Measurements from ENCODE around the gene ASIC5. TPM values are rescaled to one million over a fixed set of nuclear protein-coding genes. Genes with fewer than 3 reads are reported as not detected.

ASIC5 gene
- total and polyA plus RNA-seq, 9 donors: not detected

GRCh38 chr4:155837203-155837796 is 28.8 kb downstream of the ASIC5 start:
- no peaks in the 10 kb centered on the region for H3K36me3 ChIP-seq
- H3K27me3 ChIP-seq: no peaks in the 10 kb centered on the region
- H3K4me3 ChIP-seq: no peak overlapping the region
- 74 to 76% (median 74%) methylated on average over 1 of the region's 1 CpG for WGBS, 3 donors
- no peak overlapping the region for H3K27ac ChIP-seq
- H3K4me1 ChIP-seq (ENCODE audit: insufficient read depth): no peaks in the 10 kb centered on the region
- H3K9me3 ChIP-seq: no peaks in the 10 kb centered on the region
- no peak for DNase-seq
- intact Hi-C loops (cut with DNase I): no loop called here
- TF ChIP-seq POLR2A (IDR thresholded peaks at IDR 0.05) (no peak), CTCF (IDR thresholded peaks at IDR 0.05) (no peak), EP300 (IDR thresholded peaks at IDR 0.05) (no peak)

- no peaks in the 10 kb centered on the region for H3K36me3 ChIP-seq
- H3K27me3 ChIP-seq: no peaks in the 10 kb centered on the region
- H3K9me3 ChIP-seq: no peaks in the 10 kb centered on the region
- no peak overlapping the region for H3K4me3 ChIP-seq
- TF ChIP-seq EP300 (IDR thresholded peaks at IDR 0.05) (no peak), CTCF (IDR thresholded peaks at IDR 0.05) (no peak), POLR2A (IDR thresholded peaks at IDR 0.05) (no peak)
- intact Hi-C loops (cut with DNase I): no loop called here
- no peaks in the 10 kb centered on the region for H3K4me1 ChIP-seq (ENCODE audit: insufficient read depth)
- no peak overlapping the region for H3K27ac ChIP-seq
- DNase-seq: no peak
Observed at GRCh38 chr4:155832664-155833063, 33.4 kb downstream of the ASIC5 start.

- 75 to 96% (median 87%) methylated on average over 3 of the region's 3 CpGs for WGBS, 3 donors
- H3K36me3 ChIP-seq: no peaks in the 10 kb centered on the region
- H3K9me3 ChIP-seq: no peaks in the 10 kb centered on the region
- no peaks in the 10 kb centered on the region for H3K27me3 ChIP-seq
- intact Hi-C loops (cut with DNase I): no loop called here
- TF ChIP-seq CTCF (IDR thresholded peaks at IDR 0.05): no peak
- TF ChIP-seq EP300 (IDR thresholded peaks at IDR 0.05): no peak
- TF ChIP-seq POLR2A (IDR thresholded peaks at IDR 0.05): no peak
- H3K4me1 ChIP-seq (ENCODE audit: insufficient read depth): no peaks in the 10 kb centered on the region
- no peak overlapping the region for H3K27ac ChIP-seq
- no peak for DNase-seq
- no peak overlapping the region for H3K4me3 ChIP-seq
Observed at GRCh38 chr4:155828628-155829027, 37.4 kb downstream of the ASIC5 start.

GRCh38 chr4:155822572-155822971 is 43.5 kb downstream of the ASIC5 start:
- WGBS, 3 donors: 80 to 92% (median 83%) methylated on average over 3 of the region's 3 CpGs
- H3K27ac ChIP-seq: no peak overlapping the region
- no peak for TF ChIP-seq CTCF (IDR thresholded peaks at IDR 0.05)
- no peak for TF ChIP-seq EP300 (IDR thresholded peaks at IDR 0.05)
- TF ChIP-seq POLR2A (IDR thresholded peaks at IDR 0.05): no peak
- H3K4me3 ChIP-seq: no peak overlapping the region
- no peaks in the 10 kb centered on the region for H3K27me3 ChIP-seq
- no peak for DNase-seq
- H3K9me3 ChIP-seq: no peaks in the 10 kb centered on the region
- no peaks in the 10 kb centered on the region for H3K36me3 ChIP-seq
- intact Hi-C loops (cut with DNase I): no loop called here
- peaks cover 3% of the 10 kb centered on the region for H3K4me1 ChIP-seq (ENCODE audit: insufficient read depth)

Measured in ovary (tissue), 9 donors.